CD14-positive monocyte (primary cell): Measurements from ENCODE around the gene PRDM11. TPM values are rescaled to one million over a fixed set of nuclear protein-coding genes. Genes with fewer than 3 reads are reported as not detected.

Source experiments
- DNase-seq, 3 donors: peaks; one replicate each; pipeline ENCODE4 v3.0.0-alpha.2; 2011 to 2022
- H2AFZ ChIP-seq: 2 replicates; pipeline ENCODE4 v1.6.0; 2012; ENCODE audit warnings: mild to moderate bottlenecking, low read depth, low read length, inconsistent platforms; ENCODE audit not compliant: insufficient read depth, poor library complexity, severe bottlenecking
- H3K27ac ChIP-seq, 2 donors: 1 replicate in 1 of 2; 2 replicates in 1 of 2; pipeline ENCODE4 v1.5.1; 2012 to 2013; ENCODE audit warnings: low read length in 2 of 2, control low read depth in 1 of 2, inconsistent platforms in 1 of 2, low read depth in 1 of 2, mild to moderate bottlenecking in 1 of 2
- H3K27me3 ChIP-seq, 2 donors: one replicate each; pipeline versions ENCODE4 v1.6.0 to v1.6.1; 2011 to 2013; ENCODE audit warnings: low read length in 2 of 2; ENCODE audit not compliant: control insufficient read depth in 2 of 2, insufficient read depth in 2 of 2
- H3K36me3 ChIP-seq, 2 donors: replicated peaks in 1 of 2; 1 replicate in 1 of 2; 2 replicates in 1 of 2; pipeline versions ENCODE4 v1.5.1 to v1.6.1; 2012 to 2013; ENCODE audit warnings: low read length in 2 of 2, control low read depth in 1 of 2, inconsistent platforms in 1 of 2, mild to moderate bottlenecking in 1 of 2; ENCODE audit not compliant: insufficient read depth in 2 of 2, control insufficient read depth in 1 of 2
- H3K4me1 ChIP-seq, 2 donors: 1 replicate in 1 of 2; 2 replicates in 1 of 2; pipeline versions ENCODE4 v1.5.1 to v1.6.1; 2012 to 2013; ENCODE audit warnings: low read length in 2 of 2, control low read depth in 1 of 2, inconsistent platforms in 1 of 2, mild to moderate bottlenecking in 1 of 2, moderate library complexity in 1 of 2; ENCODE audit not compliant: insufficient read depth in 2 of 2, control insufficient read depth in 1 of 2
- H3K4me2 ChIP-seq: replicated peaks from 2 replicates; pipeline ENCODE3; 2012; ENCODE audit warnings: low read length, moderate library complexity, mild to moderate bottlenecking; ENCODE audit not compliant: poor library complexity, severe bottlenecking; ENCODE audit errors: extremely low read depth
- H3K4me3 ChIP-seq, 3 experiments: fragments of 200-600 bp in 1 of 3; sonication (generic) in 1 of 3; replicated peaks in 1 of 3; 1 replicate in 2 of 3; 2 replicates in 1 of 3; pipeline ENCODE4 v1.5.1; 2011 to 2013; ENCODE audit warnings: low read length in 3 of 3, mild to moderate bottlenecking in 3 of 3, control low read depth in 2 of 3, low read depth in 2 of 3, inconsistent platforms in 1 of 3, moderate library complexity in 1 of 3
- H3K79me2 ChIP-seq: 2 replicates; pipeline ENCODE4 v1.6.0; 2012; ENCODE audit warnings: mild to moderate bottlenecking, control low read depth, inconsistent platforms, low read length, moderate library complexity; ENCODE audit not compliant: insufficient read depth
- H3K9ac ChIP-seq: 2 replicates; pipeline ENCODE4 v1.6.0; 2017; ENCODE audit warnings: low read length, mild to moderate bottlenecking; ENCODE audit not compliant: insufficient read depth, poor library complexity, severe bottlenecking
- H3K9me3 ChIP-seq, 2 donors: replicated peaks in 1 of 2; 1 replicate in 1 of 2; 2 replicates in 1 of 2; pipeline versions ENCODE4 v1.5.1 to v1.6.1; 2012 to 2013; ENCODE audit warnings: low read length in 2 of 2, control low read depth in 1 of 2; ENCODE audit not compliant: control insufficient read depth in 1 of 2, insufficient read depth in 1 of 2
- H4K20me1 ChIP-seq: 2 replicates; pipeline ENCODE4 v1.6.0; 2012; ENCODE audit warnings: mild to moderate bottlenecking, low read length, control low read depth, moderate library complexity; ENCODE audit not compliant: insufficient read depth
- H3K27ac Mint-ChIP-seq, 7 donors: one replicate each; pipeline ENCODE4 v1.8.0; 2020; ENCODE audit warnings: mild to moderate bottlenecking in 7 of 7, mixed read lengths in 7 of 7, moderate library complexity in 6 of 7, inconsistent platforms in 2 of 7
- H3K27me3 Mint-ChIP-seq, 3 donors: one replicate each; pipeline ENCODE4 v1.8.0; 2021 to 2022; ENCODE audit warnings: low read depth in 3 of 3, mild to moderate bottlenecking in 3 of 3, mixed read lengths in 3 of 3, moderate library complexity in 3 of 3, inconsistent platforms in 1 of 3
- H3K36me3 Mint-ChIP-seq, 2 donors: one replicate each; pipeline ENCODE4 v1.8.0; 2020; ENCODE audit warnings: mixed read lengths in 2 of 2, inconsistent platforms in 1 of 2, mild to moderate bottlenecking in 1 of 2
- H3K4me1 Mint-ChIP-seq: one replicate; pipeline ENCODE4 v1.8.0; 2020; ENCODE audit warnings: mild to moderate bottlenecking, mixed read lengths
- H3K4me3 Mint-ChIP-seq, 2 donors: one replicate each; pipeline ENCODE4 v1.8.0; 2020; ENCODE audit warnings: mild to moderate bottlenecking in 2 of 2, mixed read lengths in 2 of 2, moderate library complexity in 1 of 2
- H3K9me3 Mint-ChIP-seq, 7 donors: one replicate each; pipeline ENCODE4 v1.8.0; 2020 to 2022; ENCODE audit warnings: mixed read lengths in 7 of 7, mild to moderate bottlenecking in 6 of 7, moderate library complexity in 6 of 7, inconsistent platforms in 2 of 7
- WGBS: methylation state at CpG from one replicate; pipeline ENCODE4 v1.1.5; 2013; ENCODE audit warnings: missing lambda C conversion rate; ENCODE audit not compliant: insufficient coverage; 5-methylcytosine and 5-hydroxymethylcytosine counted together
- intact Hi-C, 2 donors: fragments of 100-400 bp; cut with micrococcal nuclease; formaldehyde crosslinking; loops; one replicate each; pipeline versions ENCODE4 v1.15.0 to v1.15.1; 2023
- polyA plus RNA-seq, 3 donors: library from polyadenylated mRNA; depleted of rRNA in 1 of 3; unstranded in 2 of 3; stranded (reverse) in 1 of 3; fragments of 300-500 nt in 2 of 3; fragments of >200 nt in 1 of 3; fragmentation: Illumina TruSeq in 2 of 3; gene quantifications; 1 replicate in 2 of 3; 2 replicates in 1 of 3; pipeline ENCODE4 v1.2.3, GENCODE V29; 2012 to 2021
- TF ChIP-seq, protein P1 (sequence below): fragments of 200-600 bp; IDR thresholded peaks from one replicate; pipeline ENCODE4 v1.8.0; 2022; ENCODE audit warnings: antibody characterized with exemption, mild to moderate bottlenecking

The PRDM11 gene
- polyA plus RNA-seq, 3 donors, result 0.48 to 1.8 TPM; not detected in 1

GRCh38 chr11:45233121-45233803 is 86.8 kb downstream of the PRDM11 start:
- Histone ChIP-seq H3K9me3 (no peaks in the 10 kb centered on the region), H3K27me3 (no peaks in the 10 kb centered on the region), H3K79me2 (no peaks in the 10 kb centered on the region), H3K4me2 (no peak overlapping the region), H3K9ac (no peak overlapping the region), H3K36me3 (no peaks in the 10 kb centered on the region), H4K20me1 (no peaks in the 10 kb centered on the region), H2AFZ (no peak overlapping the region), H3K4me1 (no peaks in the 10 kb centered on the region), H3K27ac (no peak overlapping the region), H3K4me3 (no peak overlapping the region)
- intact Hi-C loops, result no loop called here
- H3K27ac Mint-ChIP-seq, result peak overlapping the region in 1 of 7 donors; percentile 10
- peak; percentile 13 to 44 (median 36) for DNase-seq
- TF ChIP-seq, protein P1, sequence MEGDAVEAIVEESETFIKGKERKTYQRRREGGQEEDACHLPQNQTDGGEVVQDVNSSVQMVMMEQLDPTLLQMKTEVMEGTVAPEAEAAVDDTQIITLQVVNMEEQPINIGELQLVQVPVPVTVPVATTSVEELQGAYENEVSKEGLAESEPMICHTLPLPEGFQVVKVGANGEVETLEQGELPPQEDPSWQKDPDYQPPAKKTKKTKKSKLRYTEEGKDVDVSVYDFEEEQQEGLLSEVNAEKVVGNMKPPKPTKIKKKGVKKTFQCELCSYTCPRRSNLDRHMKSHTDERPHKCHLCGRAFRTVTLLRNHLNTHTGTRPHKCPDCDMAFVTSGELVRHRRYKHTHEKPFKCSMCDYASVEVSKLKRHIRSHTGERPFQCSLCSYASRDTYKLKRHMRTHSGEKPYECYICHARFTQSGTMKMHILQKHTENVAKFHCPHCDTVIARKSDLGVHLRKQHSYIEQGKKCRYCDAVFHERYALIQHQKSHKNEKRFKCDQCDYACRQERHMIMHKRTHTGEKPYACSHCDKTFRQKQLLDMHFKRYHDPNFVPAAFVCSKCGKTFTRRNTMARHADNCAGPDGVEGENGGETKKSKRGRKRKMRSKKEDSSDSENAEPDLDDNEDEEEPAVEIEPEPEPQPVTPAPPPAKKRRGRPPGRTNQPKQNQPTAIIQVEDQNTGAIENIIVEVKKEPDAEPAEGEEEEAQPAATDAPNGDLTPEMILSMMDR, result peak; percentile 96
- peaks cover 7% of the 10 kb centered on the region for H3K4me1 Mint-ChIP-seq
- H3K4me3 Mint-ChIP-seq, result no peak overlapping the region
- H3K36me3 Mint-ChIP-seq, result no peaks in the 10 kb centered on the region
- 46% methylated on average over 4 of the region's 17 CpGs for WGBS
- peaks cover 4 to 6% (median 5%) of the 10 kb centered on the region in 3 donors for H3K27me3 Mint-ChIP-seq
- H3K9me3 Mint-ChIP-seq, result peaks cover 0 to 3% (median 0%) of the 10 kb centered on the region in 7 donors

- H2AFZ ChIP-seq, result no peak overlapping the region
- TF ChIP-seq, protein P1, result peak; percentile 62
- H3K79me2 ChIP-seq, result no peaks in the 10 kb centered on the region
- intact Hi-C loops, result no loop called here
- Mint-ChIP-seq H3K27me3 (peaks cover 4 to 5% (median 5%) of the 10 kb centered on the region in 3 donors), H3K9me3 (peaks cover 0 to 3% (median 0%) of the 10 kb centered on the region in 7 donors), H3K4me1 (peaks cover 7% of the 10 kb centered on the region), H3K36me3 (no peaks in the 10 kb centered on the region), H3K4me3 (no peak overlapping the region), H3K27ac (no peak overlapping the region)
- no peak for DNase-seq
- 89% methylated on average over 14 of the region's 14 CpGs for WGBS
- H3K4me2 ChIP-seq, result no peak overlapping the region
- H3K36me3 ChIP-seq, result no peaks in the 10 kb centered on the region
- no peak overlapping the region for H3K9ac ChIP-seq
- no peaks in the 10 kb centered on the region for H3K27me3 ChIP-seq
- H4K20me1 ChIP-seq, result no peaks in the 10 kb centered on the region
- no peaks in the 10 kb centered on the region for H3K9me3 ChIP-seq
- no peaks in the 10 kb centered on the region for H3K4me1 ChIP-seq
- no peak overlapping the region for H3K4me3 ChIP-seq
- H3K27ac ChIP-seq, result no peak overlapping the region
Measured at GRCh38 chr11:45233804-45234170, 87.3 kb downstream of the PRDM11 start.
